ENCODE measurements around the gene SRF.

DNA sequence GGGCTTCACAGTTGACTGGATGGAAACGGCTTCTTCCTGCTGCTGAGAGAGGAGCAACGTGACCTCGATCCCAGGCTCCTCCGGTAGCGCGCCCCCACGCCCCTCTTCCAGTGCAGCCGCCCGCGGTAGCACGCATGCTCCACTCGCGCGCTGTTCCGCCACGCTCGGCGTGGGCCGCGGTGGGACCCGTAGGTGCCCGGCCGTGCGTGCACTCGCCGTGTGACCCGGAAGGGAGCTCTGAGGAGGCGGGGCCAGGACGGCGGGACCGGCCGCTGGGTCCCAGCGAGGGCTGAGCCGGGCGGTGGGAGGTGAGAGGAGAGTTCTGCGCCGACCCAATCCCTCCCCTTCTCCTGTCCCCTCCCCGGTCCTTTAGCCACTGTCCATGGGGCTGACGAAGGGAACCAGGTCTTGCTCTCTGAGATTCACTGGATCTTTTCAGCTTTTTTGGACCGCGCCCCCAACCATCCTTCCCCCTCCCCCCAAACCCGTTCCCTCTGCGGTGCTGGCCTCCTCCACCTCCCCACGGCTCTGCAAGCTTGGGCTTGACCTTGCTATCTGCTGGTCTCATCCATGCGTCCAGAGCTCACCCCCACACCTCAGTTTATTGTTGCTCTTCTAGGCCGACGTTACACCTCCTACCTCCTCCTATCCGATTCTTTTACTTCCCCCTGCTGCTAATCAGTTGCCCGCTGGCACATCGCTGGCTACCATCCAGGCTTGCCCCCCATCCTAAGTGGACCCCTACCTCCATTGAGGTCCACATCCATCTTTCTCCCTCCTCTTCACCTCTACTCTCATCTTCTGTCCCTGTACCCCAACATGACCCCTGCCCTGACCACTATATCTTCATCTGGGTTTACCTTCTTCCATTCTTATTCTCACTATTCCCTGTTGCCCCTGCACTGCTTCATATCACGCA is 11.1 kb downstream of the SRF start, which contains the start of gene CUL9:
- TF ChIP-seq CTCF (conservative IDR thresholded peaks at IDR 0.05 in 1 of 2, IDR thresholded peaks at IDR 0.05 in 1 of 2; ENCODE audit: low read depth in 1 of 2, low read length in 2 of 2) (no peak), EZH2 (IDR thresholded peaks at IDR 0.05; ENCODE audit: low read length, missing control alignments) (no peak)
